ENCODE data around the gene RIPOR3. TPM values are rescaled to one million over a fixed set of nuclear protein-coding genes. Genes with fewer than 3 reads are reported as not detected.

Gene RIPOR3
- total and polyA plus RNA-seq, 4 donors, result 5.6 to 90.3 (median 16.3) TPM

DNA sequence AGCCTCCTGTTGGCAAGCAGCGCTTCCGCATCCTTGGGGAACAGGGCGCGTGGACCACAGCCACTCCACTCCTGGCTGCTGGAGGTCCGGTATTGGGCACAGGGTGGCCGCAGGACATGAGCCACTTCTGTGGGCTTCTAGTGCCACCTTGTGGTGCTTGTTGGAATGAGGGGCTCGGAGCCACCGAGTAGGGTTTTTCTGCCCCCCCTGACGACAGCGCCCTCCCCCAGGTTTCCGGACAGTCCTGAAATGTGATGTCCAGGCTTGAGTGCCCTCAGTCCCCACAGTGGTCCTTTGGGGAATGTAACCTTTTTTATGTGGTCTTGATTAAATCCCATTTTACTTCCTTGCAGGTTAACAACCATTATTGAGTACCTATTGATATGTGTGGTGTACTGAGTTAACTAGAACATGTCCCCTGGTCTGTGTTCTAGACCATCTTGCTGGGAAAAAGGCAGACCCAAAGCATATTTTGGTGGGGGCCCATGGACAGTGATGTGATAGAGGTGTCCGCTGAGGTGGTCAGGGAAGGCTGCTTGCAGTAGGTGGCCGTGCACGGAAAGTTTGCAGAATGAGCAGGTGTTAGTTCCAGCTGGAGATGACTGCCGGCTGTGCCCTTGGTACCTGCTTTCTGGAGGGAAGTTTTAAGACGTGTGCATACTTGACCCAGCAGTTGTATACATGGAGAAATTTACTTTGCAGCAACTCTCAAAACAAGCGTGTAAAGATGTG, 111.2 kb downstream of the RIPOR3 start (continued):
- TF ChIP-seq, protein P1, sequence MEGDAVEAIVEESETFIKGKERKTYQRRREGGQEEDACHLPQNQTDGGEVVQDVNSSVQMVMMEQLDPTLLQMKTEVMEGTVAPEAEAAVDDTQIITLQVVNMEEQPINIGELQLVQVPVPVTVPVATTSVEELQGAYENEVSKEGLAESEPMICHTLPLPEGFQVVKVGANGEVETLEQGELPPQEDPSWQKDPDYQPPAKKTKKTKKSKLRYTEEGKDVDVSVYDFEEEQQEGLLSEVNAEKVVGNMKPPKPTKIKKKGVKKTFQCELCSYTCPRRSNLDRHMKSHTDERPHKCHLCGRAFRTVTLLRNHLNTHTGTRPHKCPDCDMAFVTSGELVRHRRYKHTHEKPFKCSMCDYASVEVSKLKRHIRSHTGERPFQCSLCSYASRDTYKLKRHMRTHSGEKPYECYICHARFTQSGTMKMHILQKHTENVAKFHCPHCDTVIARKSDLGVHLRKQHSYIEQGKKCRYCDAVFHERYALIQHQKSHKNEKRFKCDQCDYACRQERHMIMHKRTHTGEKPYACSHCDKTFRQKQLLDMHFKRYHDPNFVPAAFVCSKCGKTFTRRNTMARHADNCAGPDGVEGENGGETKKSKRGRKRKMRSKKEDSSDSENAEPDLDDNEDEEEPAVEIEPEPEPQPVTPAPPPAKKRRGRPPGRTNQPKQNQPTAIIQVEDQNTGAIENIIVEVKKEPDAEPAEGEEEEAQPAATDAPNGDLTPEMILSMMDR (IDR thresholded peaks at IDR 0.05; ENCODE audit: low read depth, low read length, missing input control), result peak; percentile 74
- TF ChIP-seq JUND (IDR thresholded peaks at IDR 0.05) (no peak), TAF1 (conservative IDR thresholded peaks at IDR 0.05) (no peak), RAD21 (IDR thresholded peaks at IDR 0.05) (peak; percentile 88 to 94), FOXA2 (IDR thresholded peaks at IDR 0.05) (no peak)
- TF ChIP-seq, protein P2, sequence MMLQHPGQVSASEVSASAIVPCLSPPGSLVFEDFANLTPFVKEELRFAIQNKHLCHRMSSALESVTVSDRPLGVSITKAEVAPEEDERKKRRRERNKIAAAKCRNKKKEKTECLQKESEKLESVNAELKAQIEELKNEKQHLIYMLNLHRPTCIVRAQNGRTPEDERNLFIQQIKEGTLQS (IDR thresholded peaks at IDR 0.05), result no peak

DNA sequence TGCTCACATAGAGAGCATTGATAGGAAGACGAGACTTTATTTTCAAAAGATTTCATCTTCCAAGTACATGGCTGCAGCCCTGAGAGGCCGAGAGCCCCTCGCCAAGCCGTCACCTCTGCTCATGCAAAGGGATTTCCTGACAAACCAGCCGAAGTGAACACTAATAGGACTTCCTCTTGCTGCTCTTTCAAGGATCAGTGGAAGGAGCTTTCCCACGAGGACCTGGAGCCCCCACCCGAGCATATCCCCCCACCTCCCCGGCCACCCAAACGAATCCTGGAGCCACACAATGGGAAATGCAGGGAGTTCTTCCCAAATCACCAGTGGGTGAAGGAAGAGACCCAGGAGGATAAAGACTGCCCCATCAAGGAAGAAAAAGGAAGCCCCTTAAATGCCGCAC, 111.8 kb downstream of the RIPOR3 start:
- H3K9me3 ChIP-seq (ENCODE audit: control insufficient read depth in 4 of 4, low read length in 3 of 4), result no peaks in the 10 kb centered on the region
- no peak overlapping the region for H3K9ac ChIP-seq (ENCODE audit: low read depth in 1 of 2, low read length in 2 of 2)
- no peaks in the 10 kb centered on the region for H3K27me3 ChIP-seq (ENCODE audit: control insufficient read depth in 4 of 4, insufficient read depth in 4 of 4, low read length in 3 of 4)
- H3K4me3 ChIP-seq (ENCODE audit: low read depth in 1 of 3, low read length in 3 of 3), result no peak overlapping the region
- TF ChIP-seq TAF1 (conservative IDR thresholded peaks at IDR 0.05) (no peak), RAD21 (IDR thresholded peaks at IDR 0.05) (no peak), YY1 (IDR thresholded peaks at IDR 0.05) (no peak), GABPA (IDR thresholded peaks at IDR 0.05 in 1 of 2, conservative IDR thresholded peaks at IDR 0.05 in 1 of 2) (no peak), EGR1 (IDR thresholded peaks at IDR 0.05; ENCODE audit: low read depth in 2 of 2) (no peak), FOXA1 (IDR thresholded peaks at IDR 0.05) (no peak), HNF4A (conservative IDR thresholded peaks at IDR 0.05) (no peak), RXRA (IDR thresholded peaks at IDR 0.05) (no peak), JUND (IDR thresholded peaks at IDR 0.05) (no peak), HNF4G (IDR thresholded peaks at IDR 0.05) (no peak)
- TF ChIP-seq, protein P1 (IDR thresholded peaks at IDR 0.05; ENCODE audit: low read depth, low read length, missing input control), result no peak
- TF ChIP-seq, protein P3, sequence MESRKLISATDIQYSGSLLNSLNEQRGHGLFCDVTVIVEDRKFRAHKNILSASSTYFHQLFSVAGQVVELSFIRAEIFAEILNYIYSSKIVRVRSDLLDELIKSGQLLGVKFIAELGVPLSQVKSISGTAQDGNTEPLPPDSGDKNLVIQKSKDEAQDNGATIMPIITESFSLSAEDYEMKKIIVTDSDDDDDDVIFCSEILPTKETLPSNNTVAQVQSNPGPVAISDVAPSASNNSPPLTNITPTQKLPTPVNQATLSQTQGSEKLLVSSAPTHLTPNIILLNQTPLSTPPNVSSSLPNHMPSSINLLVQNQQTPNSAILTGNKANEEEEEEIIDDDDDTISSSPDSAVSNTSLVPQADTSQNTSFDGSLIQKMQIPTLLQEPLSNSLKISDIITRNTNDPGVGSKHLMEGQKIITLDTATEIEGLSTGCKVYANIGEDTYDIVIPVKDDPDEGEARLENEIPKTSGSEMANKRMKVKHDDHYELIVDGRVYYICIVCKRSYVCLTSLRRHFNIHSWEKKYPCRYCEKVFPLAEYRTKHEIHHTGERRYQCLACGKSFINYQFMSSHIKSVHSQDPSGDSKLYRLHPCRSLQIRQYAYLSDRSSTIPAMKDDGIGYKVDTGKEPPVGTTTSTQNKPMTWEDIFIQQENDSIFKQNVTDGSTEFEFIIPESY (IDR thresholded peaks at IDR 0.05), result no peak
- TF ChIP-seq, protein P4, sequence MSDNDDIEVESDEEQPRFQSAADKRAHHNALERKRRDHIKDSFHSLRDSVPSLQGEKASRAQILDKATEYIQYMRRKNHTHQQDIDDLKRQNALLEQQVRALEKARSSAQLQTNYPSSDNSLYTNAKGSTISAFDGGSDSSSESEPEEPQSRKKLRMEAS (IDR thresholded peaks at IDR 0.05), result no peak
- TF ChIP-seq, protein P2 (IDR thresholded peaks at IDR 0.05), result no peak
- H3K36me3 ChIP-seq (ENCODE audit: control insufficient read depth in 4 of 4, insufficient read depth in 3 of 4, low read depth in 1 of 4, low read length in 3 of 4), result peaks cover 16 to 59% (median 46%) of the 10 kb centered on the region in 4 donors
- no peak for DNase-seq (ENCODE audit: low spot score)
- 86% methylated on average over 10 of the region's 10 CpGs for WGBS
- no peak overlapping the region for H3K27ac ChIP-seq (ENCODE audit: low read depth in 1 of 2, low read length in 2 of 2)
- H3K4me1 ChIP-seq (ENCODE audit: control insufficient read depth in 4 of 4, insufficient read depth in 4 of 4, low read length in 3 of 4), result peaks cover 0 to 10% (median 4%) of the 10 kb centered on the region in 4 donors

All from liver (tissue), 9 donors.